HG03135 (cell line): ENCODE data around the gene SPAG9.

Experiments
- ATAC-seq: cut with Tn5 transposase; IDR thresholded peaks from one replicate; pipeline ENCODE4 v1.9.1; 2021; ENCODE audit warnings: mild to moderate bottlenecking, moderate library complexity; ENCODE audit not compliant: unreplicated experiment

SPAG9 gene

GRCh38 chr17:50993544-50993943, 127.1 kb downstream of the SPAG9 start:
- ATAC-seq, result no peak

DNA sequence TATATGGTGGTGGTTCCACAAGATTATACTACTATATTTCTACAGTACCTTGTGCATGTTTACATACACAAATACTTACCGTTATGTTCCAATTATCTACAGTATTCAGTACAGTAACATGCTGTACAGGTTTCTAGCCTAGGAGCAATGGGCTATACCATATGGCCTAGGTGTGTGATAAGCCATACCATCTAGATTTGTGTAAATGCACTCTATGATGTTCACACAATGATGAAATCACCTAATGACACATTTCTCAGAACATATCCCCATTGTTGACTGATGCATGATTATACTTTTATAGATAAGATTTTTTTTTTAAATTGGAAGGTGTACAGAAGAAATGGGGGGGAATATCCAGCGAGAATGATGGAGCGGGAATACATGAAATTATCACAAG, 131.5 kb downstream of the SPAG9 start:
- ATAC-seq, result no peak

- ATAC-seq, result no peak
Observed at GRCh38 chr17:50988427-50988826, 132.2 kb downstream of the SPAG9 start.

DNA sequence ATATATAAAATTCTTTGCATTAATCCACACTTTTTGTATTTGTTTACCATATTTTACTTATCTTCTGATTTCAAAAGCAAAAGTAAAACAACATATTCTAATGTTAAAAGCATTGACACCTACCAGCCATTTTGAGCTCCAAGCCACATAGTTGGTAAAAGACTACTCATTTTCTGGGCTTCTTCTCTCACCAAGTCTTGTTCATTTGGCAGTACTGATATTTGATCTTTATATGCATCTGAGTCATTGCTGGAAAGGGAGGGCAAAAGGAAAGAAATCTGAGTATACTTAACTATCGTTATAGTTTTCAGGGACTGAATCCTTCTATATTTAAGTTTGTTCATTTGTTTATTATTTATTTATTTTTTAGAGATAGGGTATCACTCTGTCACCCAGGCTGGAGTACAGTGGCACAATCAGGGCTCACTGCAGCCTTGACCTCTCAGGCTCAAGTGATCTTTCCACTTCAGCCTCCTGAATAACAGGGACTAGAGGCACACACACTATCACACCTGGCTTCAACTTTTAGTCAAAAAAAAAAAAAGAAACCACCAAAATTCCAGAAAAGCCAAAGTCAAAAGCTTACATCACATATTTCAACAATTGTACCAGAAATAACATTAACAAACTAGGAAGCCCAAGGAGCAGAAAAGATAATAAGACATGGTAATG, 133.5 kb downstream of the SPAG9 start:
- no peak for ATAC-seq

DNA sequence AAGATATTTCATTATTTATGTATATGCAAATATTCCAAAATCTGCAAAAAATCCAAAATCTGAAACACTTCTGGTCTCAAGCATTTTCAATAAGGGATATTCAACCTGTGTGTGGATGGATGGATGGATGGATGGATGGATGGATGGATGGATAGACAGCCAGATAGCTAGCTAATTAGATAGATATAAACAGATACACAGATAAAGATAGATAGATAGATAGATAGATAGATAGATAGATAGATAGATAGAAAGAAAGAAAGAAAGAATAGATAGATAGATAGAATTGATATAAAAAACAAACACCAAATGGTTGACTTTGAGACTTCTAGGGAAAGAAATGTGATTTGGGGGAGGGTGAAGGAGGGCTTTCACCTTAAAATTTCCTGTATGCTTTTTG, 139.4 kb downstream of the SPAG9 start:
- ATAC-seq, result no peak

DNA sequence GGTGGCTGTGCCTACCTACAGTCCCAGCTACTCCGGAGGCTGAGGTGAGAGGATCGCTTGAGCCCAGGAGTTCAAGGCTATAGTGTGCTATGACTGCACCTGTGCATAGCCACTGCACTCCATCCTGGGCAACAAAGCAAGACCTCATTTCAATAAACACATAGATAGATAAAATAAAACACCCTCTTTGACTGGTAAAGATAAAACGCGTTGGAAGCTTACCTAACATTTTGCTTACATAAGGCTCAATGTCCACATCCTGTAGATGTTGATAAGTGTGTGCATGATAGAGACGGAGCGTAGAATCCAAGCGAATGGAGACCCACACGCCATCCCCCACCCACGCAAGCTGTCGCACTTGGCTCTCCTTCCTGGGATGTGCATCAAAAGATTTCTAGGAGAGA, 141.1 kb downstream of the SPAG9 start:
- no peak for ATAC-seq

DNA sequence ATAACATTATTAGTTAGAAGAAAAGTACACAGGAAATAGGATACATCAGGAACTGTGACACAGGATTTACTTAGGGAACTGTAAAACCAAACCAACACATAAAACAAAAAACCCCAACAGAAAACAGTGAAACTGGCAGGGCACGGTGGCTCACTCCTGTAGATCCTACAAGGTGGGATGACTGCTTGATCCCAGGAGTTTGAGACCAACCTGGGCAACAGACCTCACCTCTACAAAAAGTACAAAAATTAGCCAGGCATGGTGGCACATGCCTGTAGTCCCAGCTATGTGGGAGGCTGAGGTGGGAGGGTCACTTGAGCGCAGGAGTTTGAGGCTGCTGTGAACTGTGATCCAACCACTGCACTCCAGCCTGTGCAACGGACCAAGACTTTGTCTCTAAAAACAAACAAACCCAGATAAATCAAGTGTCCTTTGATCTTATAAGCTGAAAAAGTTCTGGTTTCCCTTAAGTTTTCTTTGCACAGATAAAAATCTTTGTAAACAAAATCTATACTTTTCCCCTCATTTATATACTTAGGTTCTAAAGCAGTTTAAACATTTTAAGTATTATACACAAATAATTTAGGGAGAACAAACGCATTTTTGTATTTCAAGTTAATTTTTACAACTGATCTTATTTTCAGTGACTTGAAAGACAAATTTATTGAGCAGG, 143.0 kb downstream of the SPAG9 start:
- no peak for ATAC-seq

GRCh38 chr17:50976951-50977472, 143.7 kb downstream of the SPAG9 start:
- ATAC-seq, result no peak

GRCh38 chr17:50973557-50974494, 146.8 kb downstream of the SPAG9 start:
- no peak for ATAC-seq

DNA sequence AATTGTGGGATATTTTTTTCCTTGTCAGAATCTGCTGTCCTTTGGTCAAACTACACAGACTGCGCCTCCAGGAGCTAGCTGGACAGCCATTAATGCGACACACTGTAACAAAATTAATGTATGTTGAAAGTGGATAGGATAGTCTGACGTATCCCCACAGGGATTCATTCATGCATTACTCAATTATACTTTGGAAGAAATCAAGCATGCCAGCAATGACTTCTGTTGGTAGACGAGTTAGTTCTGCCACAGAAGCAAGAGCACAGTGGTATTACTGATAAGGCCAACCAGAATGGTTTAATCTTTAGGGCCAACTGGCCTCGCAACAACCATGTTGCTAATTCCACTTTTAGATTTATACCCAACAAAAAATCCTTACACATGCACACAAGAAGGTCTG, 148.1 kb downstream of the SPAG9 start:
- ATAC-seq, result no peak

DNA sequence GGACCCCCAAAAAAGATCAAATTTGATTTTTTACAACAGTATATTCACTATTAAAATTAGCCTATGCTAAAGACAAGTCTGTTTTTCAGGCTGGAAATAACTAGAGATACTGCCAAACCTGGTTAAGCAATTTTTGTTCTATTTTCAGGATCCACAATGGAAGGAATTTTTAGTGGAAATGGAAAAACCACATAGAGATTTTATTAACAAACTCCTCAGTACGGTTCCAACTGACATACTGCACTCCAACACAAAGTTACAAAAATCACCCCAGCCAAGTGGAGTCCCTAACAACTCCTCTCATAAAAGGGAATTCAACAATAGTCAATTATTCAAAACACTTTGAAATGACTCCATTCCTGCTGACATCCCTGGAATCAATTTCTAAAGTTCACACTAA, 152.9 kb downstream of the SPAG9 start:
- no peak for ATAC-seq

GRCh38 chr17:50966163-50966666, 154.5 kb downstream of the SPAG9 start:
- no peak for ATAC-seq

- no peak for ATAC-seq
Observed at GRCh38 chr17:50963139-50963538, 157.5 kb downstream of the SPAG9 start.

DNA sequence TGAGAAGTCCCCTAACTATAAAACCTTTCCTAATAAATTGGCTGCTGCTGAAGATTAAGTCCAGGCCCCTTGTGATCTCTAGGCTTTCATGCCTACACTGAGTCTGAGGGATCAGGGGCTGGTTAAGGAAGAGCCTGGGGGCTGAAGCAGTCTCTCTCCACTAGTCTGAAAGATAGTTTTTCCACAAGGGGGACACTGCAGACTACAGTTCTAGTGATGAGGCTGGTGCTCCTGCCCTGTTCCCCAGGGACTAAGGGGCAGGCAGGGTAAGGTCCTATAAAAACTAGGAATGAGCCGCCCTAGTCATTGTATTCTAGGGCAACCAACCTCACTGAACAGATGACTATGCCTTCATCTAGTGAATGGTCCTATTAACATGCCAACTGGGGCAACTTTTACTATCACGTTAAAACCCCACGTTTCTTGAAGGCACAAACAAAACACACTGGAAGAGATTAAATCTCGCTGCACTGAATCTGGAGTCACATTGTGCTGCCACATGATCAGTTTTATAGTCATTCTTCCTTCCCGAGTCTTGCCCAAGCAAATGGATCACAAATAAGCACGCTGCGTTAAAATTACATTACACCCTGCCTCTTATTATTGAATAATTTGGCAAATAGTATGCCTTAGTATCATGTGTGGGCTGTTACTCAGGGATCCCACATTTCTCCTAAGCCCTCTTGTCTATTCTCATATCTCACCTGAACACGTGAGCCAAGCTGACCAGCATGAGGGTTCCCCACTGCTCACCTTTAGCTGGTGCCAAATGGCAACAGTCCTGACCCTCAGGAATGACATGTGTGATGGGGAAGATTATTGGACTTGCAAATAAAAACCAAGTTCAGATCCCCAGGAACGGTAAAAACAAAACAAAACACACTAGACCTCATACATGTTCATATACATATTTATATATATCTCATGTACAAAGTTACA, 159.1 kb downstream of the SPAG9 start:
- ATAC-seq, result no peak

GRCh38 chr17:50959341-50959740, 161.3 kb downstream of the SPAG9 start:
- no peak for ATAC-seq

GRCh38 chr17:50957600-50958575, 162.8 kb downstream of the SPAG9 start:
- no peak for ATAC-seq

DNA sequence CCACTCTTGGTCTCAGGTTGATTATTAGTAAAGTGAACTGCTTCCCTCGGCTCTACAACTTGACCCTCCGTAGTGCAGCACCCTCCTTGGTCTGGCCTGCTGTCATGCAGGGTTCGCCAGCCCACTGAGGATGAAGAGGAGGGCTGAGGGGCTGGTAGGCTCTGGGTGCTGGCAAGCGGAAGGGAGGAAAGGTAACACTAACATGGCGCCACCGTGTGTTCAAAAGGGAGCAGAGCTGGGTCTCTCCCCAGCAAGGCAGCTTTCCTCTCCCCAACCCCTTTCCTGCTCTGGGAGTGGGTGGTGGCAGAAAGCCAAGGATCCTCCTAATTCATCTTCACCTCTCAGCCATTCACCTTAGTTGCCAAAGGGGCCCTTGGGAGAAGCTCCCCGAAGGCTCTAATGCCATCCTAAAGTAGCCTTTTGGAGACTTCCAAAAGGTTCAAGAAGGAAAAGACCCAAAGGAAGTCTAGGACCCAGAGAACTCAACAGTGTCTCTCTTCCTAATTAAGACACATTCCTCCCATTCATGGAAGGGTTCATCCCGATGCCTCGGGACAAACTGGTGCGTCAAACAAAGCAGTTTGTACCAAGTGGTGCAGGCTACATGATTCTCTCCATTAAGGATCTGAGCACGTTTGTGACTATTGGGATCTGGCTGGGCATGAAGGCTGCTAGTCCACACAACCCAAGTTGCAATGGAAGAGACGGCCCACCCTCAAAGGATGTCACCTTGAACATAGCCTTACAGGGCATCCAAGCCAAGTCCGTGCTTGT, 163.7 kb downstream of the SPAG9 start:
- ATAC-seq, result no peak

DNA sequence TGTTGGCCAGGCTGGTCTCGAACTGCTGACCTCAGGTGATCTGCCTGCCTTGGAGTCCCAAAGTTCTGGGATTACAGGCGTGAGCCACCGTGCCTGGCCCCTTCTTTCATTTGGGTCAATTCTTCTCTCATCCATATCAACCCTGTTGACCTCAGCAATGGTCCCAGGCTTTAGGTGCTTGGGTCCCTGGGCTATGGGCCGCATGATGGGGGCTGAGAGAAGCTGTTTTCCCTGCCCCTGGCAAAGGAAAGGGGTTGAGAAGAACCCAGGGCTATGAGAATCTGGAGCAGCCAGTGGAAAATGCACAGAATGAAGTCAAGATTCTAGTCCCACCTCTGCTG, 164.3 kb downstream of the SPAG9 start:
- no peak for ATAC-seq
